Glutamatergic neuron (in vitro differentiated cells): ENCODE results near the gene PROCR. TPM values are rescaled to one million over a fixed set of nuclear protein-coding genes. Genes with fewer than 3 reads are reported as not detected.
"Not testable (repeated sequence)": the region's sequence is repeated elsewhere in the genome, so short reads cannot be mapped to it uniquely, and the experiment has no call there.

Experiments
- DNase-seq: peaks from one replicate; pipeline ENCODE4 v3.0.0; 2022
- H3K27ac Mint-ChIP-seq: one replicate; pipeline ENCODE4 v1.8.0; 2020; ENCODE audit warnings: mild to moderate bottlenecking, mixed read lengths, inconsistent platforms; ENCODE audit not compliant: unreplicated experiment
- H3K27me3 Mint-ChIP-seq: one replicate; pipeline ENCODE4 v1.8.0; 2020; ENCODE audit warnings: mild to moderate bottlenecking, moderate library complexity, mixed read lengths, inconsistent platforms; ENCODE audit not compliant: unreplicated experiment
- H3K36me3 Mint-ChIP-seq: one replicate; pipeline ENCODE4 v1.8.0; 2020; ENCODE audit warnings: mild to moderate bottlenecking, mixed read lengths, inconsistent platforms; ENCODE audit not compliant: unreplicated experiment
- H3K4me1 Mint-ChIP-seq: one replicate; pipeline ENCODE4 v1.8.0; 2020; ENCODE audit warnings: mild to moderate bottlenecking, low read depth, mixed read lengths, inconsistent platforms; ENCODE audit not compliant: unreplicated experiment
- H3K4me3 Mint-ChIP-seq: one replicate; pipeline ENCODE4 v1.8.0; 2020; ENCODE audit warnings: mild to moderate bottlenecking, mixed read lengths, inconsistent platforms; ENCODE audit not compliant: unreplicated experiment
- H3K9me3 Mint-ChIP-seq: one replicate; pipeline ENCODE4 v1.8.0; 2020; ENCODE audit warnings: mild to moderate bottlenecking, moderate library complexity, mixed read lengths, inconsistent platforms; ENCODE audit not compliant: unreplicated experiment
- CTCF ChIP-seq: fragments of 200-600 bp; sonication (generic); IDR thresholded peaks from one replicate; pipeline ENCODE4 v1.5.0; 2021; ENCODE audit not compliant: partially characterized antibody, unreplicated experiment
- total RNA-seq: library from RNA; stranded (reverse); fragmentation: NEBNext Ultra II Directional; extraction: Animal tissue kit (Norgen Biotek cat#: 25700); gene quantifications from one replicate; pipeline ENCODE4 v1.2.1, GENCODE V29; 2021; ENCODE audit not compliant: unreplicated experiment

PROCR gene
- total RNA-seq, 1 donor from 2014 or later = 0.32 TPM

GRCh38 chr20:35199740-35200139, 27.9 kb downstream of the PROCR start:
- Mint-ChIP-seq H3K4me3 (no peak overlapping the region), H3K27ac (no peak overlapping the region), H3K9me3 (peaks cover 11% of the 10 kb centered on the region), H3K36me3 (peaks cover 28% of the 10 kb centered on the region), H3K27me3 (no peaks in the 10 kb centered on the region), H3K4me1 (no peaks in the 10 kb centered on the region)
- DNase-seq = no peak
- TF ChIP-seq CTCF = no peak

- peaks cover 11% of the 10 kb centered on the region for H3K9me3 Mint-ChIP-seq
- DNase-seq = no peak
- peaks cover 28% of the 10 kb centered on the region for H3K36me3 Mint-ChIP-seq
- no peak overlapping the region for H3K4me3 Mint-ChIP-seq
- H3K27ac Mint-ChIP-seq = no peak overlapping the region
- no peaks in the 10 kb centered on the region for H3K4me1 Mint-ChIP-seq
- no peaks in the 10 kb centered on the region for H3K27me3 Mint-ChIP-seq
- TF ChIP-seq CTCF = no peak
These were observed 28.4 kb downstream of the PROCR start for GRCh38 chr20:35200267-35200666.

GRCh38 chr20:35201467-35201866, 29.6 kb downstream of the PROCR start:
- DNase-seq, H3K27me3 Mint-ChIP-seq, H3K4me1 Mint-ChIP-seq, H3K4me3 Mint-ChIP-seq, H3K9me3 Mint-ChIP-seq, H3K27ac Mint-ChIP-seq: not testable (repeated sequence)
- H3K36me3 Mint-ChIP-seq = peaks cover 24% of the 10 kb centered on the region

- no peaks in the 10 kb centered on the region for H3K4me1 Mint-ChIP-seq
- no peak for TF ChIP-seq CTCF
- H3K36me3 Mint-ChIP-seq = no peaks in the 10 kb centered on the region
- no peak for DNase-seq
- no peak overlapping the region for H3K27ac Mint-ChIP-seq
- no peaks in the 10 kb centered on the region for H3K27me3 Mint-ChIP-seq
- no peaks in the 10 kb centered on the region for H3K9me3 Mint-ChIP-seq
- H3K4me3 Mint-ChIP-seq = no peak overlapping the region
These were observed 34.9 kb downstream of the PROCR start for GRCh38 chr20:35206802-35207201.

- no peaks in the 10 kb centered on the region for H3K4me1 Mint-ChIP-seq
- H3K27ac Mint-ChIP-seq = no peak overlapping the region
- H3K27me3 Mint-ChIP-seq = no peaks in the 10 kb centered on the region
- no peaks in the 10 kb centered on the region for H3K9me3 Mint-ChIP-seq
- no peaks in the 10 kb centered on the region for H3K36me3 Mint-ChIP-seq
- TF ChIP-seq CTCF = peak; percentile 71
- H3K4me3 Mint-ChIP-seq = no peak overlapping the region
- DNase-seq = peak; percentile 78
These were observed 36.2 kb downstream of the PROCR start for GRCh38 chr20:35207950-35208611.
